ENCODE measurements around the gene TP53TG5. TPM values are rescaled to one million over a fixed set of nuclear protein-coding genes. Genes with fewer than 3 reads are reported as not detected.

Gene TP53TG5
- total and polyA plus RNA-seq, 10 of the 15 experiments (the other 5 are each of a cell fraction or from before 2014, with no cell fraction given), result 0.24 TPM; not detected in 9

GRCh38 chr20:45426320-45427016 is 48.3 kb upstream of the TP53TG5 start:
- Histone ChIP-seq H3K79me2 (ENCODE audit: control insufficient read depth, insufficient read depth, low read length) (no peaks in the 10 kb centered on the region), H3K27ac (ENCODE audit: control insufficient read depth, insufficient read depth) (no peak overlapping the region), H3K4me3 (no peak overlapping the region), H4K20me1 (ENCODE audit: control insufficient read depth, insufficient read depth) (no peaks in the 10 kb centered on the region), H3K36me3 (ENCODE audit: control insufficient read depth in 2 of 2, insufficient read depth in 2 of 2, low read length in 1 of 2) (peaks cover 6 to 17% of the 10 kb centered on the region in 2 experiments; a peak in 3 of 4 replicates), H3K9me3 (replicated peaks; ENCODE audit: control insufficient read depth, insufficient read depth, low read length) (no peaks in the 10 kb centered on the region), H2AFZ (ENCODE audit: control insufficient read depth, low read depth, low read length) (no peak overlapping the region), H3K27me3 (replicated peaks in 1 of 2; ENCODE audit: control insufficient read depth in 2 of 2, insufficient read depth in 2 of 2, low read length in 1 of 2) (no peaks in the 10 kb centered on the region), H3K9ac (ENCODE audit: control insufficient read depth, insufficient read depth, low read length) (no peak overlapping the region), H3K4me2 (ENCODE audit: control insufficient read depth, insufficient read depth) (no peak overlapping the region), H3K4me1 (ENCODE audit: control insufficient read depth, insufficient read depth, low read length) (no peaks in the 10 kb centered on the region)
- SMC1A ChIA-PET (ENCODE audit: uncharacterized antibody, unreplicated experiment), result no interaction called here
- DNase-seq (ENCODE audit: low read depth, low spot score), result no peak
- no TSS peak for BruUV-seq (replicated peaks)
- in situ Hi-C loops (cut with MboI) (no loop called here), intact Hi-C loops (cut with micrococcal nuclease; ENCODE audit: unreplicated experiment) (no loop called here)
- TF ChIP-seq POLR2AphosphoS5 (IDR thresholded peaks at IDR 0.05; ENCODE audit: low read length), result 0 out of 2 replicates have a peak, but pooled peaks have one; percentile 12
- TF ChIP-seq WRNIP1 (IDR thresholded peaks at IDR 0.05; ENCODE audit: borderline replicate concordance, low read depth, low read length), result no peak
- peak; percentile 1; the same call in 1 of the 2 replicates for TF ChIP-seq POLR2A (IDR thresholded peaks at IDR 0.05; ENCODE audit: low read depth, low read length)
- TF ChIP-seq USF2 (IDR thresholded peaks at IDR 0.05; ENCODE audit: borderline replicate concordance, low read depth, low read length), result no peak
- POLR2A ChIA-PET, result no interaction called here
- CTCF ChIA-PET, result interaction anchor here (1.9 kb wide), 1 partner anchor 10 kb away, joined by 7 read pairs; no protein-coding TSS in a partner anchor
- RAD21 ChIA-PET (ENCODE audit: unreplicated experiment), result no interaction called here
- no peak for FAIRE-seq
- no peak; the same call in 2 of the 3 replicates for ATAC-seq
- 95% methylated on average over 5 of the region's 5 CpGs for WGBS (ENCODE audit: insufficient coverage, insufficient replicate concordance, low lambda C conversion rate, missing lambda C conversion rate)

- no peak for FAIRE-seq
- ChIA-PET POLR2A (no interaction called here), SMC1A (ENCODE audit: uncharacterized antibody, unreplicated experiment) (no interaction called here), CTCF (no interaction called here), RAD21 (ENCODE audit: unreplicated experiment) (no interaction called here)
- in situ Hi-C loops (cut with MboI) (no loop called here), intact Hi-C loops (cut with micrococcal nuclease; ENCODE audit: unreplicated experiment) (no loop called here)
- no peak for ATAC-seq
- no peak overlapping the region for H3K9ac ChIP-seq (ENCODE audit: control insufficient read depth, insufficient read depth, low read length)
- H3K27me3 ChIP-seq (replicated peaks in 1 of 2; ENCODE audit: control insufficient read depth in 2 of 2, insufficient read depth in 2 of 2, low read length in 1 of 2), result no peaks in the 10 kb centered on the region
- no peaks in the 10 kb centered on the region for H3K9me3 ChIP-seq (replicated peaks; ENCODE audit: control insufficient read depth, insufficient read depth, low read length)
- WGBS (ENCODE audit: insufficient coverage, insufficient replicate concordance, low lambda C conversion rate, missing lambda C conversion rate), result 97% methylated on average over 17 of the region's 17 CpGs
- no peak overlapping the region for H3K27ac ChIP-seq (ENCODE audit: control insufficient read depth, insufficient read depth)
- H2AFZ ChIP-seq (ENCODE audit: control insufficient read depth, low read depth, low read length), result no peak overlapping the region
- TF ChIP-seq RELA (IDR thresholded peaks at IDR 0.05; ENCODE audit: borderline replicate concordance, partially characterized antibody), result no peak
- no peak for TF ChIP-seq SKIL (IDR thresholded peaks at IDR 0.05; ENCODE audit: low read depth, poor library complexity, severe bottlenecking)
- TF ChIP-seq JUNB (IDR thresholded peaks at IDR 0.05), result no peak
- TF ChIP-seq MEF2A (IDR thresholded peaks at IDR 0.05; ENCODE audit: insufficient read depth, low read depth, low read length), result no peak
- TF ChIP-seq NR2C2 (IDR thresholded peaks at IDR 0.05; ENCODE audit: borderline replicate concordance, control insufficient read depth, insufficient read length, low read depth), result no peak
- no peak for TF ChIP-seq JUND (IDR thresholded peaks at IDR 0.05; ENCODE audit: low read depth, low read length)
- TF ChIP-seq IKZF1 (conservative IDR thresholded peaks at IDR 0.05), result no peak
- TF ChIP-seq BCL11A (IDR thresholded peaks at IDR 0.05; ENCODE audit: low read depth, low read length), result no peak
- no peak for TF ChIP-seq RAD51 (IDR thresholded peaks at IDR 0.05)
- TF ChIP-seq ZSCAN29 (IDR thresholded peaks at IDR 0.05), result no peak
- no peak for TF ChIP-seq RFX5 (IDR thresholded peaks at IDR 0.05; ENCODE audit: low read depth, low read length)
- TF ChIP-seq NR2F1 (conservative IDR thresholded peaks at IDR 0.05), result no peak
- H3K4me3 ChIP-seq, result no peak overlapping the region
- peaks cover 11 to 21% of the 10 kb centered on the region in 2 experiments for H3K36me3 ChIP-seq (ENCODE audit: control insufficient read depth in 2 of 2, insufficient read depth in 2 of 2, low read length in 1 of 2)
- no peaks in the 10 kb centered on the region for H3K4me1 ChIP-seq (ENCODE audit: control insufficient read depth, insufficient read depth, low read length)
- BruUV-seq (replicated peaks), result no TSS peak
- H3K4me2 ChIP-seq (ENCODE audit: control insufficient read depth, insufficient read depth), result no peak overlapping the region
- no peaks in the 10 kb centered on the region for H3K79me2 ChIP-seq (ENCODE audit: control insufficient read depth, insufficient read depth, low read length)
- no peak for DNase-seq (ENCODE audit: low read depth, low spot score)
- no peaks in the 10 kb centered on the region for H4K20me1 ChIP-seq (ENCODE audit: control insufficient read depth, insufficient read depth)
Observed at GRCh38 chr20:45425561-45425960, 47.4 kb upstream of the TP53TG5 start.

All from GM12878 (cell line).